ENCODE data around the gene WFDC9. TPM values are rescaled to one million over a fixed set of nuclear protein-coding genes. Genes with fewer than 3 reads are reported as not detected.
"Not testable (repeated sequence)": the region's sequence is repeated elsewhere in the genome, so short reads cannot be mapped to it uniquely, and the experiment has no call there.

Gene WFDC9
- total RNA-seq, 1 donor from 2014 or later, result not detected

DNA sequence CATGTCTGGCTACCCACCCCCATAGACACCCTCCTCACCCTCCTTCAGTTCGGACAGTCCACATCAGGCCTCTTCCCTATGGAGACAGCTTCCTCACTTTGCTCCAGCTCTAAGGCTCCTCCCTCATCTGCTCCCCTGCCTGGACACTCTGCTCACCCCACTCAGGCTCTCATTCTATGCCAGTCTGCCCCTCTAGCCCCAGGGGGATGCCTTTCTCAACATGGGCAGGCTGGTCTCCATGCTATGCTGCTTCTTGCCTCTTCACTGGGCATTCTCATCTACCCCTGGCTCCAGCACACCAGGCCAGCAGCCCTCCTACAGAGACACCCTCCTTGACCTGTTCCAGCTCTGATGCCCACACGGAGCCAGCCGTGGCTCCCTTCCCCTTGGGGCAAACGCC lies 51.9 kb downstream of the WFDC9 start, which contains the start of gene WFDC8:
Gene WFDC8, minus strand, starts transcription at position 101 of the 400 bp plus-strand sequence. Its CDS starts 37 bp downstream, at position 64.
- no peaks in the 10 kb centered on the region for H3K36me3 ChIP-seq (ENCODE audit: control insufficient read depth in 3 of 3, insufficient read depth in 3 of 3, low read length in 3 of 3)
- H3K9me3 ChIP-seq (ENCODE audit: control insufficient read depth in 3 of 3, low read length in 3 of 3), result no peaks in the 10 kb centered on the region
- no peak within 1 kb of the TSS for H3K27ac ChIP-seq (ENCODE audit: low read depth, low read length)
- H3K9ac ChIP-seq (ENCODE audit: low read depth in 1 of 3, low read length in 3 of 3), result no peak within 1 kb of the TSS
- H3K4me1 ChIP-seq (ENCODE audit: control insufficient read depth in 3 of 3, insufficient read depth in 3 of 3, low read length in 3 of 3), result no peaks in the 10 kb centered on the region
- no peak within 1 kb of the TSS for H3K4me3 ChIP-seq (ENCODE audit: low read length in 3 of 3)
- H3K27me3 ChIP-seq (ENCODE audit: control insufficient read depth in 3 of 3, insufficient read depth in 3 of 3, low read length in 3 of 3), result peaks cover 0 to 14% (median 8%) of the 10 kb centered on the region in 3 donors

GRCh38 chr20:45578231-45578630 lies 52.9 kb downstream of the WFDC9 start:
- Histone ChIP-seq H3K27ac (ENCODE audit: low read depth, low read length) (no peak overlapping the region), H3K4me1 (ENCODE audit: control insufficient read depth in 3 of 3, insufficient read depth in 3 of 3, low read length in 3 of 3) (no peaks in the 10 kb centered on the region), H3K9ac (ENCODE audit: low read depth in 1 of 3, low read length in 3 of 3) (no peak overlapping the region), H3K36me3 (ENCODE audit: control insufficient read depth in 3 of 3, insufficient read depth in 3 of 3, low read length in 3 of 3) (no peaks in the 10 kb centered on the region), H3K9me3 (ENCODE audit: control insufficient read depth in 3 of 3, low read length in 3 of 3) (no peaks in the 10 kb centered on the region), H3K27me3 (ENCODE audit: control insufficient read depth in 3 of 3, insufficient read depth in 3 of 3, low read length in 3 of 3) (peaks cover 0 to 12% (median 4%) of the 10 kb centered on the region in 3 donors), H3K4me3 (ENCODE audit: low read length in 3 of 3) (no peak overlapping the region)

DNA sequence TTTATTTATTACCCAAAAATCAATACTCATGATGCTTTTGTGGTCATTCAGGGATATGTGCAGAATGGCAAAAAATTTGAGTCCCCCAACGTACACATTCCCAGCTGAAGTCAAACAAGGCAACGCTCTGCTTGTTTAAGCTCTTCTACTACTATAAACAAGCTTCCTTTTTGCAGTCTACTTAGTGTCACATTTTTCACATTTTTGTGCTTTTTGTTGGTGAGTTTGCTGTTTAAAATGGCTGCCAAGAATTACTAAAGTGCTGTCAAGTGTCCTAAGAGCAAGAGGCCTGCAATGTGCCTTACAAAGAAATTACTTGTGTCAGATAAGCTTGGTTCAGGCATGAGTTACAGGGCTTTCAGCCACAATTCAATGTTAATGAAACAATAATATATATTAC lies 54.1 kb downstream of the WFDC9 start:
- Histone ChIP-seq H3K4me1 (ENCODE audit: control insufficient read depth in 3 of 3, insufficient read depth in 3 of 3, low read length in 3 of 3) (no peaks in the 10 kb centered on the region), H3K27ac (ENCODE audit: low read depth, low read length) (no peak overlapping the region), H3K36me3 (ENCODE audit: control insufficient read depth in 3 of 3, insufficient read depth in 3 of 3, low read length in 3 of 3) (no peaks in the 10 kb centered on the region), H3K9me3 (ENCODE audit: control insufficient read depth in 3 of 3, low read length in 3 of 3) (no peaks in the 10 kb centered on the region), H3K4me3 (ENCODE audit: low read length in 3 of 3) (no peak overlapping the region), H3K27me3 (ENCODE audit: control insufficient read depth in 3 of 3, insufficient read depth in 3 of 3, low read length in 3 of 3) (peaks cover 0 to 11% (median 0%) of the 10 kb centered on the region in 3 donors), H3K9ac (ENCODE audit: low read depth in 1 of 3, low read length in 3 of 3) (no peak overlapping the region)

DNA sequence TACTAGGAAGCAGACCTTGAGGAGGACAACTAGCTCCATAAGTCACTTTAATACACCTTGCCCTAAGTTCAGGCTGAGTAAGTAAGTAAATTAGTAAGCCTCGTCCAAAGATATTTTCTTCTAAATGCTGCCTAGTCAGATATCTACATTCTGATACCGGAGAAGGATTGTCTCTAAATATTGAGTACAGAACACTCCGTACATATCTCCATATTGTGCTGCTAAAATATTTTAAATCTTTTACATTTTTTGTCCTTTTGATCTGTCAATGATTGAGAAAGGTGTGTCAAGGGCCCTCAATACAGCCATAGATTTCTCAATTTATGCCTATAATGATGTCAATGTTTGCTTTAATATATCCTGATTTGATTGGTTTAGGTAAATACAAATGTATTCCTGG lies 55.2 kb downstream of the WFDC9 start:
- Histone ChIP-seq H3K9ac (ENCODE audit: low read depth in 1 of 3, low read length in 3 of 3) (no peak overlapping the region), H3K9me3 (ENCODE audit: control insufficient read depth in 3 of 3, low read length in 3 of 3) (no peaks in the 10 kb centered on the region), H3K27ac (ENCODE audit: low read depth, low read length) (no peak overlapping the region), H3K27me3 (ENCODE audit: control insufficient read depth in 3 of 3, insufficient read depth in 3 of 3, low read length in 3 of 3) (peaks cover 0 to 8% (median 0%) of the 10 kb centered on the region in 3 donors), H3K4me3 (ENCODE audit: low read length in 3 of 3) (no peak overlapping the region), H3K36me3 (ENCODE audit: control insufficient read depth in 3 of 3, insufficient read depth in 3 of 3, low read length in 3 of 3) (no peaks in the 10 kb centered on the region), H3K4me1 (ENCODE audit: control insufficient read depth in 3 of 3, insufficient read depth in 3 of 3, low read length in 3 of 3) (no peaks in the 10 kb centered on the region)

DNA sequence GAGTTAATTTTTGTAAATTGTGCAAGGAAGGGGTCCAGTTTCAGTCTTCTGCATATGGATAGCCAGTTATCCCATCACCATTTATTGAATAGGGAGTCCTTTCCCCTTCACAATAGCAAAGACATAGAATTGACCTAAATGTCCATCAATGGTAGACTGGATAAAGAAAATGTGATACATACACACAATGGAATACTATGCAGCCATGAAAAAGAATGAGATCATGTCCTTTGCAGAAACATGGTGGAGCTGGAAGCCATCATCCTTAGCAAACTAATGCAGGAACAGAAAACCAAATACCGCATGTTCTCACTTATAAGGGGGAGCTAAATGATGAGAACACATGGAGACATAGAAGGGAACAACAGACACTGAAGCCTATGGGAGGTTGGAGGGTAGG lies 61.4 kb downstream of the WFDC9 start:
- H3K36me3 ChIP-seq (ENCODE audit: control insufficient read depth in 3 of 3, insufficient read depth in 3 of 3, low read length in 3 of 3); H3K27ac ChIP-seq (ENCODE audit: low read depth, low read length); H3K4me1 ChIP-seq (ENCODE audit: control insufficient read depth in 3 of 3, insufficient read depth in 3 of 3, low read length in 3 of 3); H3K4me3 ChIP-seq (ENCODE audit: low read length in 3 of 3); H3K9ac ChIP-seq (ENCODE audit: low read depth in 1 of 3, low read length in 3 of 3); H3K9me3 ChIP-seq (ENCODE audit: control insufficient read depth in 3 of 3, low read length in 3 of 3); H3K27me3 ChIP-seq (ENCODE audit: control insufficient read depth in 3 of 3, insufficient read depth in 3 of 3, low read length in 3 of 3): not testable (repeated sequence)

- Histone ChIP-seq H3K27ac (ENCODE audit: low read depth, low read length) (no peak overlapping the region), H3K4me1 (ENCODE audit: control insufficient read depth in 3 of 3, insufficient read depth in 3 of 3, low read length in 3 of 3) (no peaks in the 10 kb centered on the region), H3K9me3 (ENCODE audit: control insufficient read depth in 3 of 3, low read length in 3 of 3) (no peaks in the 10 kb centered on the region), H3K9ac (ENCODE audit: low read depth in 1 of 3, low read length in 3 of 3) (no peak overlapping the region), H3K36me3 (ENCODE audit: control insufficient read depth in 3 of 3, insufficient read depth in 3 of 3, low read length in 3 of 3) (no peaks in the 10 kb centered on the region), H3K27me3 (ENCODE audit: control insufficient read depth in 3 of 3, insufficient read depth in 3 of 3, low read length in 3 of 3) (peaks cover 3 to 10% (median 10%) of the 10 kb centered on the region in 3 donors), H3K4me3 (ENCODE audit: low read length in 3 of 3) (no peak overlapping the region)
Observed at GRCh38 chr20:45564760-45565276, 66.3 kb downstream of the WFDC9 start.

Small RNAs within 50 kb of the gene (small RNA-seq; reads per million reads assigned to genes)
- gene RNA5SP485, result not detected

Other genes with a start within 250 kb of the WFDC9 start
- gene DBNDD2, start 223.0 kb downstream of the WFDC9 start, total RNA-seq, result 3.7 TPM
- gene PIGT, start 215.1 kb downstream of the WFDC9 start, total RNA-seq, result 16.2 TPM
- not detected for gene WFDC2, start 161.5 kb downstream of the WFDC9 start, total RNA-seq
- not detected for gene SPINT3, start 115.7 kb downstream of the WFDC9 start, total RNA-seq
- not detected for gene WFDC6, start 91.8 kb downstream of the WFDC9 start, total RNA-seq
- not detected for gene EPPIN, start 83.9 kb downstream of the WFDC9 start, total RNA-seq
- gene WFDC8, start 52.0 kb downstream of the WFDC9 start, total RNA-seq, result not detected
- gene WFDC10A, start 1.5 kb downstream of the WFDC9 start, total RNA-seq, result not detected
- gene WFDC11, start 39.0 kb upstream of the WFDC9 start, total RNA-seq, result not detected
- not detected for gene WFDC13, start 70.8 kb upstream of the WFDC9 start, total RNA-seq
- not detected for gene WFDC10B, start 73.7 kb upstream of the WFDC9 start, total RNA-seq
- not detected for gene SPINT4, start 91.1 kb upstream of the WFDC9 start, total RNA-seq
- gene WFDC3, start 160.6 kb upstream of the WFDC9 start, total RNA-seq, result not detected
- 18.3 TPM for gene DNTTIP1, start 160.7 kb upstream of the WFDC9 start, total RNA-seq
- 10.4 TPM for gene UBE2C, start 181.4 kb upstream of the WFDC9 start, total RNA-seq
- 2,844 TPM for gene TNNC2, start 196.0 kb upstream of the WFDC9 start, total RNA-seq
- gene SNX21, start 202.5 kb upstream of the WFDC9 start, total RNA-seq, result 26.6 TPM
- gene ACOT8, start 226.1 kb upstream of the WFDC9 start, total RNA-seq, result 27.1 TPM
- 7.8 TPM for gene ZSWIM3, start 226.3 kb upstream of the WFDC9 start, total RNA-seq
- 3.1 TPM for gene ZSWIM1, start 249.9 kb upstream of the WFDC9 start, total RNA-seq